Measurements from ENCODE around the gene UBE2Q2.
"Not testable (repeated sequence)": the region's sequence is repeated elsewhere in the genome, so short reads cannot be mapped to it uniquely, and the experiment has no call there.

UBE2Q2 gene

DNA sequence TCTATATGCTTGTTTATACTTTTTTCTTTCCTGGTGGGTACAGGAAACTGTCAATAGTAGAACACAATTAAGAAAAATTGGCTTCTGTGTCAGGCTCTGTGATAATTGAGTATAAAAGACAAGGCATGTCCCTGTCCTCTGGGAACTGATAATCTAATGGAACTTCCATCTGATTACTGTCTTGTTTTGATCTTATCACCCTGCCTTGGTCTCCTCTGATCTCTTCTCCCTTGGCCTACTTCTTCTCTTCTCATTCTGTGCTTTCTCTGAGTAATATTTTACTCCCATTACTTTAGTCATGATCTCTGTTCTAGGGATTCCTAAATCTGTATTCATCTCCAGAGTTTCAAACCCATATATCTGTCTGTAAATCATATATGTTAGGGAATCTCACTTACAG is 14.6 kb downstream of the UBE2Q2 start:
- no peak overlapping the region for H3K4me3 ChIP-seq (ENCODE audit: low read depth, low read length)
- no peaks in the 10 kb centered on the region for H3K27me3 ChIP-seq (ENCODE audit: insufficient read depth, low read depth, severe bottlenecking)
- TF ChIP-seq, protein P1, sequence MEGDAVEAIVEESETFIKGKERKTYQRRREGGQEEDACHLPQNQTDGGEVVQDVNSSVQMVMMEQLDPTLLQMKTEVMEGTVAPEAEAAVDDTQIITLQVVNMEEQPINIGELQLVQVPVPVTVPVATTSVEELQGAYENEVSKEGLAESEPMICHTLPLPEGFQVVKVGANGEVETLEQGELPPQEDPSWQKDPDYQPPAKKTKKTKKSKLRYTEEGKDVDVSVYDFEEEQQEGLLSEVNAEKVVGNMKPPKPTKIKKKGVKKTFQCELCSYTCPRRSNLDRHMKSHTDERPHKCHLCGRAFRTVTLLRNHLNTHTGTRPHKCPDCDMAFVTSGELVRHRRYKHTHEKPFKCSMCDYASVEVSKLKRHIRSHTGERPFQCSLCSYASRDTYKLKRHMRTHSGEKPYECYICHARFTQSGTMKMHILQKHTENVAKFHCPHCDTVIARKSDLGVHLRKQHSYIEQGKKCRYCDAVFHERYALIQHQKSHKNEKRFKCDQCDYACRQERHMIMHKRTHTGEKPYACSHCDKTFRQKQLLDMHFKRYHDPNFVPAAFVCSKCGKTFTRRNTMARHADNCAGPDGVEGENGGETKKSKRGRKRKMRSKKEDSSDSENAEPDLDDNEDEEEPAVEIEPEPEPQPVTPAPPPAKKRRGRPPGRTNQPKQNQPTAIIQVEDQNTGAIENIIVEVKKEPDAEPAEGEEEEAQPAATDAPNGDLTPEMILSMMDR (IDR thresholded peaks at IDR 0.05; ENCODE audit: low read depth, low read length) = no peak
- H3K27ac ChIP-seq = no peak overlapping the region
- H3K9me3 ChIP-seq (ENCODE audit: severe bottlenecking) = no peaks in the 10 kb centered on the region
- H3K36me3 ChIP-seq = peaks cover 43% of the 10 kb centered on the region
- DNase-seq = no peak

DNA sequence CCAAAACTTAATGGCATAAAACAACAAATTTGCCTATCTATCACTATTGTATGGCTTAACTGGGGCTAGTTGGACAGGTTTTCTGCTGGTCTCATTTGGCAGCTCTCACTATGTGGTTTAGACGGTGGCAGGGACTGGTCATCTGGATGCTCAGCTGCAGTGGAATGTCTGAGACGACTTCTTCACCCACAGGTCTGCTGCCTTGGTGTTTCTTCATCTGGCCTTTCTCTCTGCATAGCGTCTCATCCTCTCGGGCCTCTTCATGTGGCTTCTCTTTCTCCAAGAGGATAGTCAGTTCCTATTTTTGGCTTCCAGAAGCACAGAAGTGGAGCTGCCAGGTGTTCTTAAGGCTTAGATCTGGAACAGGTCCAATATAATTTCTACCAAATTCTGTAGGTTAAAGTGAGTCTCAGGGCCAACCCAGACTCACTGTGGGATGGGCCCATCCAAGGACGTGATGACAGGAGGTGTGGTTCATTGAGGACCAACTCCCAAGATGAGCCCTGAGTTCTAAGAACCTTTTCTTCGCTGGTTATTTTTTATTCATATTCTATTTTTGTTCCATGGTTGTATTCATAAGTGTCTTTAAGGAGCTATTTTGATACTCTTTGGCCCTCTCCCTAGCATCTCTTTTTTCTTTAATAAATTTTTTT is 18.6 kb downstream of the UBE2Q2 start:
- no peaks in the 10 kb centered on the region for H3K27me3 ChIP-seq (ENCODE audit: insufficient read depth, low read depth, severe bottlenecking)
- no peak overlapping the region for H3K27ac ChIP-seq
- DNase-seq = no peak
- no peaks in the 10 kb centered on the region for H3K9me3 ChIP-seq (ENCODE audit: severe bottlenecking)
- TF ChIP-seq, protein P1 (IDR thresholded peaks at IDR 0.05; ENCODE audit: low read depth, low read length) = no peak
- H3K36me3 ChIP-seq = peaks cover 32% of the 10 kb centered on the region
- H3K4me3 ChIP-seq (ENCODE audit: low read depth, low read length) = no peak overlapping the region

DNA sequence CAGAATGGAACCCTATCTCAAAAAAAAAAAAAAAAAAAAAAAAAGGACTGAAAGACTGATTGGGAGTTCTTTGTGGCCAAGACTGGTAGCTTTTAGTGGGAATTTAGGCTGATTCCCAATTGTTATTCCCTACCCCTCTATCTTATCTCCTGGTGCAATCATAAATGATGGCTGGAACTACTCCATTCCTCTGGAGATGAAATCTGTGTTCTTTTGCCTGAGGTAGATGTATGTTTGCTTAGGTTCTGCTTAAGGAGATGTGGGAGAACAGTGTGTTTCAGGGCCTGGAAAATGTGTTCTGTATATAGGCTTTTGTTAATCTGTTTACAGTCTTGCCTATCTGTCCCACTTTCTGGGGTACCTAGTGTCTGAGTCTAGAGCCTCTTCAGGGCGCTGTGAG is 19.5 kb downstream of the UBE2Q2 start:
- Histone ChIP-seq H3K9me3 (ENCODE audit: severe bottlenecking) (no peaks in the 10 kb centered on the region), H3K27ac (no peak overlapping the region), H3K27me3 (ENCODE audit: insufficient read depth, low read depth, severe bottlenecking) (no peaks in the 10 kb centered on the region), H3K4me3 (ENCODE audit: low read depth, low read length) (no peak overlapping the region), H3K36me3 (peaks cover 29% of the 10 kb centered on the region)
- DNase-seq = no peak
- TF ChIP-seq, protein P1 (IDR thresholded peaks at IDR 0.05; ENCODE audit: low read depth, low read length) = no peak

DNA sequence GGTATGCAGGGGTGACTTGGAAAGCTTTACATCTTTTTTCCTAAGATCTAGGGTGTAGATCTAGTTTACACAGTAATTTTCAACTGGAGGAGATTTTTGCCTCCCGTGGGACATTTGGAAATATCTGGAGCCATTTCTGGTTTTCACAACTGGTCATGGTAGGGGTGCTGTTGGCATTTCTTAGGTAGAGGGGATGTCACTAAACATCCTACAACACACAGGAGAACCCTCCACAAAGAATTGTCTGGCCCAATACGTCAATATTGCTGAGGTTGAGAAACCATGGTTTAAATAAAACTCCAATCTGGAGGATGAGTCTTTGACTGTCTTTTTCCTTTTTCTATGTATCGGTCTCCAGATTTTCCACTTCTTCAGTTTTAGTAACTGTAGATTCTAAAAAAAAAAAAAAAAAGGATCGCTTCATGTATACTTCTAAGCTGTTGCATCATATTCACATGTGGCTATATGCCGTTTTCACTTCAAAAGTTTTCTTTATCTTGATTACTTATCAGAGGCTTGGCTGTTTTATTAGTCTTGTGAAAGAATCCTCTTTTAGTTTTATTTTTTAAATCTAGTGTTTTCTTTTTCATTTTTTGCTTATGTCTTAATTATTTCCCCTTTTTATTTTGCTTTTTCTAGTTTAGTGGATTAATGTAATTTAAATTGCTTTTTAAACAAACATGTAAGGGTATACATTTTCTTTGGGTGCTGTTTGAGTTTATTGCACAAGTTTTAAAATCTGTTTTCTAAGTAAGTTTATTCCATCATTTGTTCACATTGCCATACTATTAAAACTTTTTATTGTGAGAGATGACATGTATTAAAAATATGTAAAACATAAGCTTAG is 21.2 kb downstream of the UBE2Q2 start:
- H3K27ac ChIP-seq = no peak overlapping the region
- no peaks in the 10 kb centered on the region for H3K27me3 ChIP-seq (ENCODE audit: insufficient read depth, low read depth, severe bottlenecking)
- H3K4me3 ChIP-seq (ENCODE audit: low read depth, low read length) = no peak overlapping the region
- TF ChIP-seq, protein P1 (IDR thresholded peaks at IDR 0.05; ENCODE audit: low read depth, low read length) = no peak
- H3K36me3 ChIP-seq = peaks cover 19% of the 10 kb centered on the region
- no peak for DNase-seq
- no peaks in the 10 kb centered on the region for H3K9me3 ChIP-seq (ENCODE audit: severe bottlenecking)

DNA sequence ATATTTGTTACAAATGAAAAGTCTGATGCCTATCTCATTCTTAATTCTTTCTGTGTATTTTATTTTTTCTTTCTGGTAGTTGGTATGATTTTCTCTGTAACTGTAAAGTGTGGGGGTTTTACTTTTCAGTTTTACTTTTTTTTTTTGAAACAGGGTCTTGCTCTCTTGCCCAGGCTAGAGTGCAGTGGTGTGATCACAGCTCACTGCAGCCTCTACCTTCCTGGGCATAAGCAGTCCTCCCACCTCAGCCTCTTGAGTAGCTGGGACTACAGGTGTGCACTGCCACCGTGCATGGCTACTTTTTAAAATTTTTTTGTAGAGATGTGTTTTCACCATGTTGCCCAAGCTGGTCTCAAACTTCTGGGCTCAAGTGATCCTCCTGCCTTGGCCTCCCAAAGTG is 22.8 kb downstream of the UBE2Q2 start:
- H3K4me3 ChIP-seq (ENCODE audit: low read depth, low read length); H3K9me3 ChIP-seq (ENCODE audit: severe bottlenecking); H3K27me3 ChIP-seq (ENCODE audit: insufficient read depth, low read depth, severe bottlenecking); DNase-seq; H3K27ac ChIP-seq: not testable (repeated sequence)
- peaks cover 20% of the 10 kb centered on the region for H3K36me3 ChIP-seq

DNA sequence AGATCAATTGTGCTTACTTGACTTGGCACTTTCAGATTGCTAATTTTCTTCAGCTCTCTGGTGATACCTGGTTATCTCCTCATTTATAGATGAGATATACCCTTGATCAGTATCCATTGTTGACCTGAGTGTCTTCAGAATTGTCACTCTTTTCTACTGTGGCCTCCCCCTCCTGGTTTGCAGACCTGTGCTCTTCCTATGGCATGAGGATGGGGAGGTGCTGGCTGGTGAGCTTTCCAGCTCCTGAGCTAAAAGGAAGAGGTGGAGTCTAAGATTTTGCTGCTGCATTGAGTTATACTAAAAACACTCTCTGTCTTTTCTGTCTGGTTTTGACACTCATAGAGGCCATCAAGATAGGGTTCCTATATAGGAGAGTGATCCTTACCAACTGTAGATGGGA is 23.7 kb downstream of the UBE2Q2 start:
- no peaks in the 10 kb centered on the region for H3K9me3 ChIP-seq (ENCODE audit: severe bottlenecking)
- TF ChIP-seq, protein P1 (IDR thresholded peaks at IDR 0.05; ENCODE audit: low read depth, low read length) = no peak
- peaks cover 18% of the 10 kb centered on the region for H3K36me3 ChIP-seq
- H3K27ac ChIP-seq = no peak overlapping the region
- no peak for DNase-seq
- H3K4me3 ChIP-seq (ENCODE audit: low read depth, low read length) = no peak overlapping the region
- H3K27me3 ChIP-seq (ENCODE audit: insufficient read depth, low read depth, severe bottlenecking) = no peaks in the 10 kb centered on the region
